Right lobe of liver (tissue), 4 donors: ENCODE measurements around the gene MS4A7.

Experiments used
- POLR2A ChIP-seq: fragments of 450-650 bp; IDR thresholded peaks from one replicate; pipeline ENCODE4 v1.6.1; 2017; ENCODE audit warnings: antibody characterized with exemption, mild to moderate bottlenecking
- TF ChIP-seq, protein P1 (sequence below), 4 donors: fragments of 200-600 bp in 3 of 4; fragments of 450-650 bp in 1 of 4; IDR thresholded peaks; one replicate each; pipeline versions ENCODE4 v1.5.1 to v1.8.0; 2016 to 2022; ENCODE audit warnings: antibody characterized with exemption in 4 of 4, mild to moderate bottlenecking in 2 of 4
- donor health status: DM: no; HTN: no; CAD: no.
- donor health status: DM: no; HTN: no; CAD: no.
- donor health status: DM: no; HTN: yes; CAD: no.

DNA sequence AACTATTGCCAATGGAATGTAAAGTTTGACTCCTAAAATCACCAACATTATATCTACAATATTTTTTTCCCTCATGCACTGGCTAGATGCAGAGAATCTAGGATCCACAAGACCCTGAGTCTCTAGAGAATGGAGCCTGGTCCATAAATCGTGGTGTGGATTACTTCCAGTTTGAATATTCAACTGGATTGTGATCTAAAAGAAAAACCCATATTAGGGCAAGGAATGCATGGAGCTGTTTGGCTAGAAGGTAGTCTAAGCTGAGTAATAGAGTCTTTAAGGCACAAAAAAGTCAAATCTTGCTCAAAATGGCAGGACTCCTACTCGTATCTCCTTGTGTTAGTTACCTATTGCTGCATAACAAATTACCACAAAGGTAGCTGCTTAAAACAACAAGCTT lies 41.7 kb downstream of the MS4A7 start:
- TF ChIP-seq, protein P1, sequence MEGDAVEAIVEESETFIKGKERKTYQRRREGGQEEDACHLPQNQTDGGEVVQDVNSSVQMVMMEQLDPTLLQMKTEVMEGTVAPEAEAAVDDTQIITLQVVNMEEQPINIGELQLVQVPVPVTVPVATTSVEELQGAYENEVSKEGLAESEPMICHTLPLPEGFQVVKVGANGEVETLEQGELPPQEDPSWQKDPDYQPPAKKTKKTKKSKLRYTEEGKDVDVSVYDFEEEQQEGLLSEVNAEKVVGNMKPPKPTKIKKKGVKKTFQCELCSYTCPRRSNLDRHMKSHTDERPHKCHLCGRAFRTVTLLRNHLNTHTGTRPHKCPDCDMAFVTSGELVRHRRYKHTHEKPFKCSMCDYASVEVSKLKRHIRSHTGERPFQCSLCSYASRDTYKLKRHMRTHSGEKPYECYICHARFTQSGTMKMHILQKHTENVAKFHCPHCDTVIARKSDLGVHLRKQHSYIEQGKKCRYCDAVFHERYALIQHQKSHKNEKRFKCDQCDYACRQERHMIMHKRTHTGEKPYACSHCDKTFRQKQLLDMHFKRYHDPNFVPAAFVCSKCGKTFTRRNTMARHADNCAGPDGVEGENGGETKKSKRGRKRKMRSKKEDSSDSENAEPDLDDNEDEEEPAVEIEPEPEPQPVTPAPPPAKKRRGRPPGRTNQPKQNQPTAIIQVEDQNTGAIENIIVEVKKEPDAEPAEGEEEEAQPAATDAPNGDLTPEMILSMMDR (IDR thresholded peaks at IDR 0.05): no peak
- no peak for TF ChIP-seq POLR2A
